Type B pancreatic cell (in vitro differentiated cells): Measurements from ENCODE around the gene EML3. TPM values are rescaled to one million over a fixed set of nuclear protein-coding genes. Genes with fewer than 3 reads are reported as not detected.

Experiments
- DNase-seq: peaks from one replicate; pipeline ENCODE4 v3.0.0; 2021; ENCODE audit warnings: mixed read lengths; ENCODE audit not compliant: unreplicated experiment; ENCODE audit errors: extremely low spot score
- H3K27ac Mint-ChIP-seq: 2 replicates; pipeline ENCODE4 v1.8.0; 2021; ENCODE audit warnings: mild to moderate bottlenecking, mixed read lengths
- H3K27me3 Mint-ChIP-seq: 2 replicates; pipeline ENCODE4 v1.8.0; 2021; ENCODE audit warnings: mixed read lengths
- H3K36me3 Mint-ChIP-seq: 2 replicates; pipeline ENCODE4 v1.8.0; 2021; ENCODE audit warnings: mixed read lengths
- H3K4me1 Mint-ChIP-seq: one replicate; pipeline ENCODE4 v1.8.0; 2021; ENCODE audit warnings: mixed read lengths; ENCODE audit not compliant: unreplicated experiment
- H3K4me3 Mint-ChIP-seq: 2 replicates; pipeline ENCODE4 v1.8.0; 2021; ENCODE audit warnings: mild to moderate bottlenecking, mixed read lengths
- H3K9me3 Mint-ChIP-seq: 2 replicates; pipeline ENCODE4 v1.8.0; 2021; ENCODE audit warnings: mixed read lengths
- total RNA-seq: library from RNA; stranded (reverse); gene quantifications from 2 replicates; pipeline ENCODE4 v1.2.1, GENCODE V29; 2021; ENCODE audit warnings: low replicate concordance
- TF ChIP-seq, protein P1 (sequence below): fragments of 200-600 bp; sonication (generic); conservative IDR thresholded peaks from 2 replicates; pipeline ENCODE4 v1.5.0; 2021; ENCODE audit warnings: antibody characterized with exemption, mild to moderate bottlenecking

Gene EML3
- total RNA-seq, 1 donor from 2014 or later: 46.0 TPM

- Mint-ChIP-seq H3K27me3 (no peaks in the 10 kb centered on the region), H3K36me3 (no peaks in the 10 kb centered on the region), H3K4me1 (peaks cover 46% of the 10 kb centered on the region), H3K27ac (no peak overlapping the region), H3K4me3 (no peak overlapping the region), H3K9me3 (no peaks in the 10 kb centered on the region)
- DNase-seq: no peak
- TF ChIP-seq, protein P1, sequence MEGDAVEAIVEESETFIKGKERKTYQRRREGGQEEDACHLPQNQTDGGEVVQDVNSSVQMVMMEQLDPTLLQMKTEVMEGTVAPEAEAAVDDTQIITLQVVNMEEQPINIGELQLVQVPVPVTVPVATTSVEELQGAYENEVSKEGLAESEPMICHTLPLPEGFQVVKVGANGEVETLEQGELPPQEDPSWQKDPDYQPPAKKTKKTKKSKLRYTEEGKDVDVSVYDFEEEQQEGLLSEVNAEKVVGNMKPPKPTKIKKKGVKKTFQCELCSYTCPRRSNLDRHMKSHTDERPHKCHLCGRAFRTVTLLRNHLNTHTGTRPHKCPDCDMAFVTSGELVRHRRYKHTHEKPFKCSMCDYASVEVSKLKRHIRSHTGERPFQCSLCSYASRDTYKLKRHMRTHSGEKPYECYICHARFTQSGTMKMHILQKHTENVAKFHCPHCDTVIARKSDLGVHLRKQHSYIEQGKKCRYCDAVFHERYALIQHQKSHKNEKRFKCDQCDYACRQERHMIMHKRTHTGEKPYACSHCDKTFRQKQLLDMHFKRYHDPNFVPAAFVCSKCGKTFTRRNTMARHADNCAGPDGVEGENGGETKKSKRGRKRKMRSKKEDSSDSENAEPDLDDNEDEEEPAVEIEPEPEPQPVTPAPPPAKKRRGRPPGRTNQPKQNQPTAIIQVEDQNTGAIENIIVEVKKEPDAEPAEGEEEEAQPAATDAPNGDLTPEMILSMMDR: no peak
Observed at GRCh38 chr11:62607714-62608113, 4.9 kb downstream of the EML3 start.

- no peak for DNase-seq
- no peaks in the 10 kb centered on the region for H3K9me3 Mint-ChIP-seq
- peaks cover 3% of the 10 kb centered on the region for H3K27me3 Mint-ChIP-seq
- H3K36me3 Mint-ChIP-seq: no peaks in the 10 kb centered on the region
- TF ChIP-seq, protein P1: no peak
- peaks cover 42% of the 10 kb centered on the region for H3K4me1 Mint-ChIP-seq
- H3K27ac Mint-ChIP-seq: no peak overlapping the region
- no peak overlapping the region for H3K4me3 Mint-ChIP-seq
Observed at GRCh38 chr11:62605902-62606301, 6.7 kb downstream of the EML3 start.

GRCh38 chr11:62605467-62605866 is 7.1 kb downstream of the EML3 start:
- DNase-seq: no peak
- H3K36me3 Mint-ChIP-seq: peaks cover 1% of the 10 kb centered on the region
- H3K4me1 Mint-ChIP-seq: peaks cover 41% of the 10 kb centered on the region
- TF ChIP-seq, protein P1: no peak
- H3K9me3 Mint-ChIP-seq: no peaks in the 10 kb centered on the region
- H3K27me3 Mint-ChIP-seq: peaks cover 3% of the 10 kb centered on the region
- H3K27ac Mint-ChIP-seq: no peak overlapping the region
- H3K4me3 Mint-ChIP-seq: no peak overlapping the region

DNA sequence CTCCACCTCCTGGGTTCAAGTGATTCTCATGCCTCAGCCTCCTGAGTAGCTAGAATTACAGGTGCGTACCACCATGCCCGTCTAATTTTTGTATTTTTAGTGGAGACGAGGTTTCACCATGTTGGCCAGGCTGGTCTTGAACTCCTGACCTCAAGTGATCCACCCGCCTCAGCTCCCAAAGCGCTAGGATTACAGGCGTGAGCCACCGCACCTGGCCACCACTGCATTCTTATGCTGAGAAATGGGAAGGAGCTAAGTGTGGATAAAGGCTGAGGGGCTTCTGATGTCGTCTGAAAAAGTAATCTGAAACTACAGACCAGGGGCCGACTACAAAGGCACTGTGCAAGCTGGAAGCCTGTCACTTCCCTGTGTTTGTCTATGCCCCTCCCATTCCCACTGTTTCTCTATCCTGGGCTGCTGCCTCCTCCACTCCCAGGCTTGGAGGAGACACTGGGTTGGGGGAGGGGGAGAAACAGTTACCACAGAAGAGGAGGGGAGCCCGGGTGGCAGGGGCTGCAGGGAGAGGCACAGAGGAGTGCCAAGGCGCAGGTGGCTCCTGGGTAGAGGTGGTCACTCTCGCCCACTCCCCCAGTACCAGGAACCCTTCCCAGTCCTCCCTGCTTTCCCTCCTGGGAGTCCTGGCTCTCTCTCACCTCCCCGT is 8.0 kb downstream of the EML3 start:
- Mint-ChIP-seq H3K36me3 (peaks cover 10% of the 10 kb centered on the region), H3K27me3 (peaks cover 3% of the 10 kb centered on the region), H3K4me3 (peak overlapping the region; percentile 87), H3K27ac (peak overlapping the region; percentile 80), H3K4me1 (peaks cover 47% of the 10 kb centered on the region), H3K9me3 (no peaks in the 10 kb centered on the region)
- DNase-seq: no peak
- TF ChIP-seq, protein P1: no peak

GRCh38 chr11:62603776-62604299 is 8.7 kb downstream of the EML3 start:
- peaks cover 17% of the 10 kb centered on the region for H3K36me3 Mint-ChIP-seq
- no peak for DNase-seq
- TF ChIP-seq, protein P1: no peak
- H3K9me3 Mint-ChIP-seq: no peaks in the 10 kb centered on the region
- peak overlapping the region; percentile 80 for H3K27ac Mint-ChIP-seq
- peaks cover 3% of the 10 kb centered on the region for H3K27me3 Mint-ChIP-seq
- H3K4me1 Mint-ChIP-seq: peaks cover 54% of the 10 kb centered on the region
- peak overlapping the region; percentile 87 for H3K4me3 Mint-ChIP-seq
